ENCODE results near the gene FAM98B.

FAM98B gene

DNA sequence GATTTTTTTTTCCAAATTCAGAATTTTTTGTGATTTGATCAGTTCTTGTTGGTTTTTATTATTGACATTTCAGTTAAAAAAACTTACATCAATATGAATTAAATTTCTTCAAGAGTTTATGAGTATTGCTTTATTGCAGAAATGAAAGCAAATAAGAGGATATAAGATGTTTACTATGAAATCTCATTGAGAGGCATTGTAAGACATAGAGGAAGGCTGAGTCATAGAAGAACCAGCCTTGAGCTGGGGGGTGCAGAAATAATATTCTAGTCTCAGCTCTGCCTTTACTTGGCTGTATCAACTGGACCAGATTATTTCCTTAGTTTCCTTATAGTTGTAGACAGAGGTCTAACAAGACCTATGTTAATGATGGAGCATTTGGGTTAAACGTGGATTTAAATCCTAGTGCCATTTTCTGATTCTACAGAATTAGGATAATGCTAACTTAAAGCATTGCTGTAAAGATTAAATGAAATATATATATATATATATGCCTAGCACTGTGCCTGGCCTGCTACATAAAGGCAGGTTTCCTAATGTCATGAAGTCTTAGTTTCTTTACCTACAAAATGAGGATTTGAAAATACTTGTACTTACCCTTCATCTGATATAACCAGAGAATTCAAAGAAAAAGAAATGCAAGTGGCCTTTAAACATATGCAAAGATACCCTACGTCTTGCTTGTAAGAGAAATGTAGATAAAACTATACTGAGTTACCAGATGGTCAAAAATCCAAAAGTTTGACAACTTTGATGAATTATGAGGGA, 7.3 kb downstream of the FAM98B start:
- no peak for DNase-seq

DNA sequence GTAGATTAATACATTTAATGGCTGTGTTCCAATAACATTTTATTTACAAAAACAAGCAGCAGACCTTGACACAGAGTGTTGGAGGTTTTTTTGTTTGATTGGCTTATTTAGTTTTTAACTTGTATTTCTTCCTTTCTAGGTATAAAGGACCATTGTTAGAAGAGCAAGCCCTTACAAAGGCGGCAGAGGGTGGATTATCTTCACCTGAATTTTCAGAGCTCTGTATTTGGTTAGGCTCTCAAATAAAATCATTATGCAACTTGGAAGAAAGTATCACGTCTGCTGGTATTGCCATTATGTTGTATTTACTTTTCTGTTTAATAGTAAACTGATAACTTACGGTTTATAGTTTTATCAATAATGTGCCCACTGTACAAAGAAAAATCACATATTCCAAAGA, 10.0 kb downstream of the FAM98B start:
- DNase-seq, result no peak

DNA sequence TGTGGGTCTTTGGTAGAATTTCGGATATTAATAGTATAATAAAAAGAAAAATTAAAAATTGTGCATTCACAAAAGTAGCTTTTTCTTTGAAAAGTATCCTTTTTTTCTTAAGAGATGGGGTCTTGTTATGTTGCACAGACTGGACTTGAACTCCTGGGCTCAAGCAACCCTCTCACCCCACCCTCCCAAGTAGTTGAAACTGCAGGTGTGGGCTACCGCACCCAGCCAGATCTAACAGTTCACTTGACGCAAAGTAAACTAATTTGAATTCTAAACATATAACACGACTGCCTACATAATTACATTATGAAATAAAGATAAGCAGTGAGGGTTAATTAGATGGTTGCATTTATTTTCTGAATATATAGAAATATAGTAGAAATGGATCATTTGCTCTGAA, 10.7 kb downstream of the FAM98B start:
- no peak for DNase-seq

DNA sequence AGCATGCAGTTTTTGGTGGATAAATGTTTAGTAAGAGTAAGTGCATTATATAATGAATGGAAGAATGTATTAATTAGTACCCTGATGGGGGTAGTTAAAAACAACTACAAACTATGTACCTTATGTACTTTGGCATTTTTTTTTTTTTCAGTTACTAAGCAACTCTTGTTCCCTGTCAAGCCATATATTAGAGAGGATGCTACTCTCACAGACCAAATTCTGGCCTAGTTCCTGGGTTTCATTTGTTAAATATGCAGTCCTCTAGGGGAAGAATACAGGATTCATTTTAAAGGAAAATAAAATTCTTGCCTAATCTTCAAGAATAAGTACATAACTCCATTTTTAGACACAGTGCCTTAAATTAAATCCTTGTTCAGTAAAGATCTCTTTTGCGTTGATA, 16.9 kb downstream of the FAM98B start:
- no peak for DNase-seq

DNA sequence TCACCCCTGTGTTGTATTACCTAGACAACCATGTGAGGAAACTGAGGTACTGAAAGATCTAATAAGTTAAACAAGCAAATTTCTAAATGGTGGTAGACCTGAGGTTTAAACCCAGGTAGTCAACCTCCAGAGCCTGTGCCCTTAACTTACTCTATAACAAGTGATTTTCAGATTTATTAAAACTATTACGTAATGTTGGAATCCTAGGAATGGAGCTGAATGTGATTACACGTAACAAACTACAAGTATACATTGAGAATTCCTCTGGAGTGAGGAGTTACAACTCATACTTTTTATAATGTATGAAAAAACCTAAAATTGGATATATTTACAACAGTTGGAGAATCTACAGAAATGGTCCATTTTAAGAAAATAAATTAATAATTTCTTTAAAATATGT, 18.0 kb downstream of the FAM98B start:
- DNase-seq, result no peak

DNA sequence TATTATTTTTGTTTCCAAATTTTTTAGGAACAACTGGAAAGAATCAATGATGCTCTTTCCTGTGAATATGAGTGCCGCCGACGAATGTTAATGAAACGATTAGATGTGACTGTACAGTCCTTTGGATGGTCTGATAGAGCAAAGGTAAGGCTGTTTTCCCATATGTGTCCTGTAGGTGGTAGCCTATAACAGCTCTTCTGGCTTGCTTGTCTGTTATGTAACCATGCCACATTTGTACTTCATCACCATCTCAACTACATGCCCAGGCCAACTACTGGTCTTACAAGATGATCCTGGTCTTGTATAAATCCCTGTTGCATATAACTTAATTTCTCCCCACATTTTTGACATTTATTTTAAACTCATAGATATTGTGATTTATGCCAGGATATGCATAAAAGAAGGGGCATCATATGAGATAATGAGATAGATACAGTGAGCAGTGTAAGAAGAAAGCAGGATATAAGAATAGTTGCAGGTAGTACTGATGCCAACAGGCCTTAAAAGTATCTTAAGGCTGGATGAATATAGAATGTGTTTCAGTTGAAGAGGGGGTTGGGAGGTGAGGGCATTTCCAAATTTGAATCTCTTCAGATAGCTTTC, 20.3 kb downstream of the FAM98B start:
- peak; percentile 3 for DNase-seq

DNA sequence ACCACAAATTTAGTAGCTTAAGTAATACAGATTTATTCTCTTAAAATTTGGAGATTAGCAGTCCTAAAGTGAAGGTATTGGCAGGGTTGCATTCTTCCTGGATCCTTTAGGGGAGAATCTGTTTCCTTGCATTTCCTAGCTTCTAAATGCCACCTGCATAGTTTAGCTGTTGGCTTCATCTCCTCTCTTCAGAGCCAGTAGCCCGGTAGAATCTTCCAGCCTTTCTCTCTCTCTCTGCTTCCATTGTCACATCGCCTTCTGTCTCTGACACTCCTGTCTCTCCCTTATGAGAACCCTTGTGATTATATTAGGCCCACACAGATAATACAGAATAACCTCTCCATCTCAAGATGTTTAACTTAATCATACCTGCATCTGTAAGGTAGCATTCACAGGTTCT, 21.4 kb downstream of the FAM98B start:
- no peak for DNase-seq

DNA sequence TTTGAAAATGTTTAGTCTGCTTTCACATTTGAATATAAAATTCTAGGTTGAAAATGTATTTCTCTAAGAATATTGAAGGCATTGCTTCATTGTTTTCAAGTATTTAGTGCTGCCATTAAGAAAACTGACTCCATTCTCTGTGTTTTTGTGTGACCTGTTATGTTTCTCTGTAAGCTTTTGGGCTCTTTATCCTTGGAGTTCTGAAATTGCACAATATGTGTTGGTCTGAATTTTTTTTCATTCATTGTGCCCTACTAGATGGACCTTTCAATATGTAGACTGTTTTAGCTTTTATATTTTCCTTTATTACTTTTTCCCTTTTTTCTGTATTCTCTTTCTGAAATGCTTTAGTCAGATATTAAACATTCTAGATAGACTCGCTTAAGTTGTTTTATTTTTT, 22.2 kb downstream of the FAM98B start:
- DNase-seq, result no peak

DNA sequence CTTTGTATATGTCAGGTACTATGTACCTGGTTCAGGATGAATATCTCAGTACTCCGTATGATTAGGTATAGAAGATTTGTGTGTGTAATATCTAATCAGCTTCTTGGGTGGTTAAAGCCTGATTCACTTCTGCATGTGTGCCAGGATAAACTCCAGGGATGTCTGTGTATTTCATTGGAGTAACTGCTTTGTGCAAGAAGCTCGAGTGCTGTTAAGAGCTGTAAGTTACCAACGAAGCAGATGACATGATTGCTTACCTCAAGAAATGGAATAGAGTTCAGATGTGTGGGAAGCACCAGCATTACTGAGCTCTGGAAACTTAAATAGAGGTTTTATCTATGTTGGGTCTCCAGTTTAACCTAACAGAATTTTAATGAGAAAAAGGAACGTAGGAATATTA, 23.7 kb downstream of the FAM98B start:
- no peak for DNase-seq

DNA sequence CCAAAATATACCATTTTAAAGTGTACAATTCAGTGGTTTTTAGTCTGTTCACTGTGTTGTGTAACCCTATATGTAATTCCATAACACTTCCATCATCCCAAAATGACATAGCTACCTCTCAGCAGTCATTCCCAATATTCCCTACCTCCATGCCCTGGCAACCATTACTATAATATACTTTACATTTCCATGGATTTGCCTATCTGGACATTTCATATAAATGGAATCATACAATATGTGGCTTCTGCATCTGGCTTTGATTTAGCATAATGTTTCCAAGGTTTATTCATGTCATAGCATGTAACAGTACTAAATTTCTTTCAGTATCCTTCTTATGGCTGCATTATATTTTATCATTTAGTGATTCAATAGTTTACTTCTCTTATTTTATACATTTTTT, 25.3 kb downstream of the FAM98B start:
- no peak for DNase-seq

DNA sequence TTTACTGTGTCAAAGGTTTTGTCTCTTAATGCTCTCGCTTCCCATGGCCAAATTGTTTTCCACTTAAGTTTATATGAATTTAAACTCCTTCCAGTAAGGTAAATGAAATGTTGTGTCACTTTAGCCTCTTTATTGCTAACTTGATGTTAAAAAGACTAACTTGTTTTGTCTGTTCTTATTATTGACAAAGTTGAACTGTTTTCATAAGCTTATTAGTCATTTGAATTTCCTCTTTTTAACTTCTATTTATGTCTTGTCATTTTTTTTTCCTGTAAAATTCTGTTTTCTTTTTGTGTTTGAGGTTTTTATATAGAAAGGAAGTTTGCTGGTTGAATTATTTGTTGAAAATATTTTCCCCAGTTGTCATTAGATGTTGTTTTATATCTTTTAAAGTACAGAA, 25.8 kb downstream of the FAM98B start:
- DNase-seq, result no peak

DNA sequence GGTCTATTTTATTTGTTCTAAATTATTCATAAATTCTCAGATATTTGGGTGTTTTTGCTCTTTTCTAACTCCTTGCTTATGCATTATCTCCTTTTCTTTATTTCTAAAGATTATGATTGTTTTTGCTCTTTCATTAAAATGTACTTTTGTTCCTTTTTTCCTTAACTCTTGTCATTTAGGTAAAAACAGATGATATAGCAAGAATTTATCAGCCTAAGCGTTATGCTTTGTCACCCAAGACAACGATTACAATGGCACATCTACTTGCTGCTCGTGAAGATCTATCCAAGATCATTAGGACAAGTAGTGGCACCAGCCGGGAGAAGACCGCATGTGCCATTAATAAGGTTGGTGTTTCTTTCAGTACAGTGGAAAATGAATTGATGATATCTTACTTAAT, 27.2 kb downstream of the FAM98B start:
- DNase-seq, result no peak

DNA sequence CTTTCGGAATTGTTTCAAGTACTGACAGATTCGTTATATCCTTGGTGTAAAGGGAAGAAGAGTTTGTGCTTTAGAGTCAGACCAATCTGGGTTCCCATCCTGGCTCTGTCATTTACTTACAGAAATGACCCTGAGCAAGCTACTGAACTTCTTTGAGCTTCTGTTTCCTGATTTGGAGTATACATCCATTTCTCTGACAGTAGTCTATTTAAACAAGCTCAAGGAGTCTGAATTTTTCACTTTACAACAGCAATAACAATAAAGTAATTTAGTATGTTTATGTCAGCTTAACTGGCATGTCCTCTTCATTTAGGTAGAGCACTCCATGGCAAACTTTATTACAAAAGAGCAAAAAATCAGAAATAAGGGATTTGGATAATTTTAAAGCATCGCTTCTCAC, 27.8 kb downstream of the FAM98B start:
- DNase-seq, result no peak

DNA sequence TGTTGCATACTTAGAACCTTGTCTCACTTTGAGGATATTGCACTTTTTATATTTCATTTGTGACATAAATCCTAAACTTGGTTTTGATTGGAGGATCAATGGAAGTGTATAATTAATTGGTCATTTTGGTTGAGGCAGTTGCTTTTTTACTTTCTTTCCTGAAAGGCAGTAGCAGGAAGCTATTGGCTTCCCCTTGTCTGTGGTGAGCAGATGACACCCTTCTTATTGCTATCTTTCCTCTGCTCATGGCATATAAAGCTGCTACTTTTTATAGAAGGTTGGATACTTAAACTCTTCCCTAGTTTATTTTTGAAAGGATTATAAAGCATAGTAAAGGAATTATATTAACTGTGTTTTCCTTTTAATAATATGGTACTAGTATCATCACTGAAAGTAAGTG, 28.6 kb downstream of the FAM98B start:
- no peak for DNase-seq

DNA sequence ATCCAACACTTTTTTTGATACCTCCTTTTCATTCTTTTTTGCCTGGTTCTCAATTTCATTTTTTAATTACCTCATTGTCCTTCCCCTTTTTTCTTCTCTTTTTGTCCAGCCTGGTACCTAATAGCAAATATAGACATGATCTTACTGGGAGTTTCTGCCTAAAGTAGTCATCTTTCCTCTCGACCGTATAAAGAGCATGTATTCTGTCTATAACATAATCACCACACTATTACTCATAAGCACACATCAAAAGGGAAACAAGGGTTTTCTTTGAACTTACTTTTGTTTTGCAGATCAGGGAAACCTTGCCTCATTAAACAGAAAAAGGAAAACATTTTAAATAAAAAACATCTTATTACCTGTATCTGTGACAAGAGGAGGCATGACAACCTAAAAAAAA, 33.0 kb downstream of the FAM98B start:
- DNase-seq, result no peak

DNA sequence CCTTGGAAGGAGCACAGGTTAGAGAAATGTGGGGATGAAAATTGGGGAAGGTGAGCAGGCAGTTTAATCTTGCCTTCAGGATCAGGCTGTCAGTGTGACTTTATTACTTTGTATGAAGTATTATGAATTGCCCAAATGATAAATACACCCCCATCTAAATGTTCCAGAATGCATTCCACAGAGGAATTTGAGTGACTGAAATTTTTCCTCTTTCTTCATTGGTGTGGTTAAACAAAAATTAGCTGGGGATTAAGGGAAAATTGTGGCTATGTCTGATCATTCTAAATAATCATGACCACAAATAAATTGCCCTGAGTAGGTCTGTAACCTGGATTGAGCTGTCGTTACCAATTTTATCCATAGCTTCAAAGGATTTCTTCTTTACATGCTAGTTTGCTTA, 33.5 kb downstream of the FAM98B start:
- no peak for DNase-seq

DNA sequence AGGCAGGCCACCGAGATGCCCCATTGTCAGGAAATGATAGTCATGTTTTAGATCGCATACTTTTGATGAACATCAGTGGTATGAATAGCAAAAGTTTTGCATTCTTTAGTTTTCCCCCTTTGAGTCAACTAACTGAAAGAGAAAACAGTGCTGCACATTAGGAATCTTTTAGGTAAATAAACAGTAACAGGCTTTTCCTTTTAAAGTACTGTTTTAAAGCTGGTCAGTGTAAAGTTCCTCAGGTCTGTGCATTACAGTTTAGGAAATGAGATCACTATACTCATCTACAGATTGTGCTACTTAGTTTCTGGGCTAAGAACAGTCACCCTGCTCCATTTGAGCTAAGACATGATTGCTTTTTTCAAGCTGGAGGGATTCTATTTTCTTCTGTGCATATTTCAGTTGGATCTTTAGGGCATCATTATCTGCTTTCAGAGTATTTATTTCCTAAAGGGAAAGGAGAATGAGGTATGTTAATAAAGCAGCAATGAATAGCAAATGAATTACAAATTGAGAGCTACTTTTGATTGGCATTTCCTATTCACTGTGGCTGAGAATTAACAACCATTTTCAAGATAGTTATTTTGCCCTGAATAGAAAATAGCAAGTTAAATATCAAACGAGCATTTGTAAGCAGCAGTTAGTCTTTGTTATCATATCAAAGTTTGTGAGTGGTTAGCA, 36.5 kb downstream of the FAM98B start:
- no peak for DNase-seq

DNA sequence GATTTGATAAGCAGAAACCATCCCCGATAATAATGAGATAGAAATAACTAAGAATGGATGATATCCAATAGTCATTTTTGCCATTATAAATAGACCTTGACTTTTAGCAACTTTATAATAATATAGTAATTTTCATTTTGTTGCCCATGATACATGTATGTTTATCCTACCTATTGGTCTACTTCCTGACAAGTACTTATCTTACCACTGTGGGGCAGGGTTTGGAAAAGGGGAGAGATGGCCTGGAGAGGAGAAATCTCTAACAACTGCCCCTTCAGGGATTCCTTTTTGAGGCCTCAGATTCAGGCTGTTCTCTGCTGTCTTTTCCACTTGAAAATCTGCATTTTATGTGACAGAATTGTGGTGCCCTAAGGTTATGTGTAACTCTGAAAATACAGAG, 42.2 kb downstream of the FAM98B start:
- DNase-seq, result no peak

DNA sequence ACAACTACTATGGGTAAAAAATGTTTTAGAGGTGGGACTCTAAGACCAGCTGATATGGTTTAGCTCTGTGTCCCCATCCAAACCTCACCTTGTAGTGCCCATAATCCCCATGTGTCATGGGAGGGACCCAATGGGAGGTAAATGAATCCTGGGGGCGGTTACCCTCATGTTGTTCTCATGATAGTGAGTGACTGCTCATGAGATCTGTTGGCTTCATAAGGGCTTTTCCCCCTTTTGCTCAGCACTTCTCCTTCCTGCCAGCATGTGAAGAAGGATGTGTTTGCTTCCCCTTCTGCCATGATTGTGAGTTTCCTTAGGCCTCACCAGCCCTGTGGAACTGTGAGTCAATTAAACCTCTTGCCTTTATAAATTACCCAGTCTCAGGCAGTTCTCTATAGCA, 45.7 kb downstream of the FAM98B start:
- DNase-seq, result no peak

DNA sequence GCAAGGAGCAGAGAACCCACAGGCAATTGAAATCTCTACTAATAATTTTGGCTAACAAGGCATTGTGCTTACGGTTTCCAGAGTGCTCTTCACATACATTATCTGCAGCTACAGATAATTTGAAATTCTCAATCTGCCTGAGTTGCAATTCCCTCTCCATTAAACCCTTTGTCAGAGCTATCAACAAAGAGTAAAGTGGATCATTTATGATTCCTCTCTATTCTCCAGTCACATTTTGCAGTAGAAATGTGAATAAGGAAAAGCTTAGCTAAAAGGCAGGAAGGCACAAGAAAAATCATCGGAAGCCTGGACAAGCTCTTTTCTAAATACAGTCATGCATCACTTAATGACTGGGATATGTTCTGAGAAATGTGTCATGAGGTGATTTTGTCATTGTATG, 49.6 kb downstream of the FAM98B start:
- no peak for DNase-seq

DNA sequence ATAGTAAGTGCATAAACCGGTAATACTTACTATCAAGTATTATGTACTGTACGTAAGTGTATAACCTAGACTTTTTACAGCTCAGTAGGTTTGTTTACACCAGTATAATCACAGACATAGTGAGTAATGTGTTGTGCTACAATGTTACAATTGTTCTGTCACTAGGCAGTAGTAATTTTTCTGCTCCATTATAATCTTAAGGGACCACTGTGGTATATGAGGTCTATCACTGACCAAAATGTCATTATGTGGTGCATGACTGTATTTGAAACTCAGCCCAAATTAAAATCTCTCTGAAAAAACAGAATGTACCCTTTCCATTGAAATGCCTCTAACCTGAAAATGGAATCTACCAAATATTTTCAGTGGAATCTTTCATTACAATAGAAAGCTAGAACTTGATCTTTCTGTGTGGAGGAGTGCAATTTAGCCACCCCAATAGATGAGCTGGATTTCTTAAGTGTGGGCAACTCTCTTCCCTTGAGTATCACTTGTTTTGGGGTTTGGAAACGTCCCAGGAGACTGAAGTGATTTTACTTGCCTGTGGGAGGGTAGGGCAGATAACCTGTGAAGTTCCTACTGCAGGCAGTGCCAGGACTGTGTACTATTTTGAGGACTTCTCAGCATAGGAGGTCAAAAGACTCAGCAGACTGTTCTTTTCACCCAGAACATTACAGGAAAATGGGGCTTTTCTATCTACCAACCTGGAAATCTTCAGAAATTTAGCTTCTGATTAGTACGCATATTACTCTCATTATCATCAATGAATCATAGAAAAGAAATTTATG, 50.9 kb downstream of the FAM98B start:
- DNase-seq, result no peak

DNA sequence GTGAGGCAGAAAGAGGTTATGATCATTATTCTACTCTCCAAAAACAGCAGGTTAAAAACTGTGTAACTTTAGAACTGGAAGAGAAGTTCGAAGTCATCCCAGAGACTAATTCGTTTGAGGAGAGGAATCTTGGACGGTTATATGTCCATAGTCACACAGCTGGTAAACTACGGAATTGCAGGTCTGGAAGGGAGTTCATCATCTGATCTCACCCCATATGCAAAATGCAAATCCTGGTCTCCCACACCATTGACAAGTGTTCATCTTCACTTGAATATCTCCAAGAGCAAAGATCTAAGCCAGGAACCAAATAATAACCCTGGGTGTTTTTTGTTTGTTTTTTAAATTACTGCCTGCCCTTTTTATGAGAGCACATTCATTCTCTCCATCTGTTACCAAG, 53.1 kb downstream of the FAM98B start:
- DNase-seq, result no peak

DNA sequence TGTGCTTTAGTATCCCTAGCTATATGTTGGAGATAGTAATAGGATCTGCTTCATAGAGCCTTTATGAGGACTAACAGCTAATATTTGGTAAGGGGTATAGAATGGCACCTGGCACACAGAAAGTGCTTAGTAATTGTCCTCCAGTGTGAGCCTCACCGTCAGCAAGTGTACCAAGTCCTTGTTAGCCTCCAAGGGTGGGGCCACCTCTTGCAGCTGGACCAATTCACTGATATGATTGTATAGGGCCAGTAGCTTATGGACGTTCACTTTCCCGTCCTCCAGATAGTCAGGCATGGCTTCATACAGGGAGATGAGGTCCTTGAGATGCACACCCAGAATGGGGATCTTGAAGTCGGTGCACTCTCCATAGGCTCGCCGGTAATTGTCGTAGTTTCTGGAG, 53.6 kb downstream of the FAM98B start:
- no peak for DNase-seq

DNA sequence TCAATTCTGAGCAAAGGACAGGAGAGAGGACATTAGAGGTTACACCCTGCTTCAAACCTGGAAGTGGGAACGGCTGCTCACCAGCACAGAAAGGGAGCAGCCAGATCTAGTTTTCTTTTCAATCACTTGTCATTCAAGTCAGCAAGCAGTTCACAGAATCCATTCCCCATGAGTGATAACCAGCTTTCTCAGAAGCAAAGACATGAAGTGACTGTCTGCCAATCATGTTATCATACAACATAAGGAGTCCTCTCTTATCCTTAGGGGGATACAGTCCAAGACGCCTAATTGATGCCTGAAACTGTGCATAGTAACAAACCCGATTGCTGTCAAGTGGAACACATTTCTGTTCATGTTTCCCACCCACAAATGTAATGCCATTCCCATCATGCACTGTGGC, 54.7 kb downstream of the FAM98B start:
- no peak for DNase-seq

Measured in effector CD8-positive, alpha-beta T cell (primary cell).